DMS53 (cell line): Measurements from ENCODE around the gene PEBP1.

ENCODE experiments used
- DNase-seq: peaks from one replicate; lab custom pipeline; 2025; lab: John Stamatoyannopoulos, UW

The PEBP1 gene

DNA sequence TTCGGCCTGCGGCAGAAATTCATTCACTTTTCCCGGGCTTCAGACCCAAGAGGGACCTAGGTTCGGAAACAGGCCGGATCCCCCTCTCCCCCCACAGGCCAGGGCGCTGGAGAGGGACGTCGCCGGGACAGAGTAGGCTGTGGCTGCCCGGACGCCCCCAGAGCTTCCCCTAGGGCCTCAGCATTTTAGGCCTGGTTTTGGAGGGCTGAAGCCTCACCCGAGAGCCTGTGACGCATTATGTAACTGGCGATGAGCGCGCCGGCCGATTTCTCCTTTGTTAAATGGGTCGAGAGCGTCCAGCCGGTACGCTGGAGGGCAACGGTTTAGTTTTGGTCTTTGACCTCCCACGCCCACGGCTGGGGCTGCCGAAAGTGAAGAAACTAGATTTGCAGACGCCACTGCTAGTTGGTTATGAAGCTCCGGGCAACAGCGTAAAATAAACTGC, 657 bp downstream of the PEBP1 start:
- peak; percentile 66 for DNase-seq

DNA sequence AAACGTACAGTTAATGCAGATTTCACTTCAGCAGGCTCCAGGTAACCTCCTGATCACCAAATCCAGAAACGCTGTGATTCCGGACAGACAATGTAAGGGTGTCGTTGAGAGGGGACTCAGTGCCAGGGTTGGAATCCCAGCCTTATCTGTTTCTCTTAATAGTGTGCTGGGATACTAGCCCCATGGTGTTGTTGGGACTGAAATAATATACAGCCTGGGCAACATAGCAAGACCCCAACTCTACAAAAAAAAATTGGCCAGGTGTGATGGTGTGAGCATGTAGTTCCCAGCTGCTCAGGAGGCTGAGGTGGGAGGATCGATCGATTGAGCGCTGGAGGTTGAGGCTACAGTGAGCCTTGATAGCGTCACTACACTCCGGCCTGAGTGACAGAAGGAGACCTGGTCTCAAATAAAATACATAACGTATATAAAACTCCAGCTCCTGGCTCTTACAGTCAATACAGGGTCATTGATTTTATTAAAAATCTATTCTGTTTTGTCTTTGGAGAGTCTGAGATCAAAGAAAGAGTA, 1.3 kb downstream of the PEBP1 start:
- no peak for DNase-seq

DNA sequence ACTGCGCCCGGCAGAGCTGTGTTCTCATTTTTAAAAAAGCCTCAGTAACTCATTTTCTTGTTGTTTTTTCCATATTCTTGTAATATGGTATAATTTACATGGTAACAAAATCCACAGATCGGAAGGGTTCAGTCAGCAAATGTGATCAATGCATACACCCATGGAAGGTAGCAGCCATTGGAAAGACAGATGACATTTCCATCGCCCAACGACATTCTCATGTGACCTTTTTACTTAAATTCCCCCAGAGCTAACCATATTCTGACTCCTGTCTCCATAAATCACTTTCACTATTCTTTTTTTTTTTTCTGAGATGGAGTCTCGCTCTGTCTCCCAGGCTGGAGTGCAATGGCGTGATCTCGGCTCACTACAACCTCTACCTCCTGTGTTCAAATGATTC, 4.9 kb downstream of the PEBP1 start:
- DNase-seq, result no peak

GRCh38 chr12:118144499-118144898, 8.6 kb downstream of the PEBP1 start:
- no peak for DNase-seq

DNA sequence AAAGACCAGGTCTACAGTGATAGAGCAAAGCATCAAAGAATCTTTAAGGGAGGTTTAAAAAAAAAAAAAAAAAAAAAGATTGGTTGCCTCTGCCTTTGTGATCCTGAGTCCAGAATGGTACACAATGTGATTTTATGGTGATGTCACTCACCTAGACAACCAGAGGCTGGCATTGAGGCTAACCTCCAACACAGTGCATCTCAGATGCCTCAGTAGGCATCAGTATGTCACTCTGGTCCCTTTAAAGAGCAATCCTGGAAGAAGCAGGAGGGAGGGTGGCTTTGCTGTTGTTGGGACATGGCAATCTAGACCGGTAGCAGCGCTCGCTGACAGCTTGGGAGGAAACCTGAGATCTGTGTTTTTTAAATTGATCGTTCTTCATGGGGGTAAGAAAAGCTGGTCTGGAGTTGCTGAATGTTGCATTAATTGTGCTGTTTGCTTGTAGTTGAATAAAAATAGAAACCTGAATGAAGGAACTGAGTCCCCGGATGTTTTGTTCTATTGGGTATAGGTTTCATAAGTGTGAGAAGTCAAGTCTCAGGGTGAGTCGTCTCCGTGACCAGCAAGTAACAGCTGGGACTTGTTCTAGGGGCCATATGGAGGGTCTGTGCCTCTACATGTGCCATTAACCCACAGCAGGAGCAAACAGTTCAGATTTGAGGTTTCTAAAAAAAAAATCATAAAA, 9.3 kb downstream of the PEBP1 start:
- no peak for DNase-seq

- no peak for DNase-seq
Measured at GRCh38 chr12:118145798-118146156, 9.9 kb downstream of the PEBP1 start.

DNA sequence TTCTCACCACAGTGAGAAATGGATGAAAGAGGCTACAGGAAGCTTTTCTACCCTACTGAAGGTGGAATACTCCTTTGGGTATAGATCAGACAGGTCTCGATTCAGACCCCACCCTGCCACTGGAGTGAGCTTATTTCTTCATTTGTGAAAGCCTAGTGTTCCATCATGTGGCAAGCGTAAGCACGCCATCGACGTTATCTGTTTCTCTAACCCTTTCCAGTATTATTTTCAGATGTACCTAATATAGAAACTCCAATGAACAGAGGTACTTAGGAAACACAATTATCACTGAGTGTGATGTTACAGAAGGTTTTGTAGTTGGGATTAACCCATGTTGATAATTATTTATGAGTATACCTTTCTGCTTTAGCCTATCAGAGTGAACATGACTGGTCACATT, 12.4 kb downstream of the PEBP1 start:
- no peak for DNase-seq

DNA sequence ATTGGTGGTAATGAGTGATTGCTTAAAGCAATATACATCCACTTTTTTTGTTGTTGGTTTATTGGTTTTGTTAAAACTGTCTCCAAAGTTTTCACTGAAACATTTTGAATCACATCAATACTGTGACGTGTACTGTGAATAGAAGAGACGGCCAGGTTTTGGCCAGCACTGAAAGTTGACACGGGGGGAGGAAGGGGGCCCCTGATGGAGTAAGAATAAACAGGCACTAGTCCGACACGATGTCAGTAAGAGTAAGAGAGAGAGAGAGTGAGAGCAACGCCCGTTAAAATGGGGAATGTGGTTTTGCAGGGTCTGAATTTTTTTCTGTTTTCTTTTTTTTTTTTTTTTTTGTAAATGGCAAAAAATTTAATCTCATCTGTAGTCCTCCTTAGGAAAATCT, 14.7 kb downstream of the PEBP1 start:
- DNase-seq, result no peak

GRCh38 chr12:118151755-118152154, 15.8 kb downstream of the PEBP1 start:
- no peak for DNase-seq

GRCh38 chr12:118160536-118160935, 24.6 kb downstream of the PEBP1 start:
- DNase-seq, result no peak

GRCh38 chr12:118164798-118165486, 29.0 kb downstream of the PEBP1 start:
- peak; percentile 66 for DNase-seq

DNA sequence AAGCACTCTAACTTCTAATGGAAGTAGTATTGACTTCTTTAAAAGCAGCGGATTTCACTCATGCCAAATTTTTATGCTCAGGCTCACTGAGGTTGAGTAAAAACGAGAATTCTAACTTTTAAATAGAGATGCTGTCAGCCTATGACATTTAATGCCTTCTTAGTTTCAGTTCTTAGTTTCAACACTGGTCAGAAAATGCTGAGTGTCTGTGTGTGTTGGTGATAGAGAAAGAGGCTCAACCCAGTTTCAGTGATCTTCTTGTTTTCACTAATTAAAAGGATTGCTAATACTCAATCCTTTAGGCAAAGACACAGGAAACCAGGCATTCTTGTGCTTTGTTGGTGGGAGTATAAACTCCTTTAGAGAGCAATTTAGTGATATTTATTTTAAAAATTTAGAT, 31.0 kb downstream of the PEBP1 start:
- no peak for DNase-seq

GRCh38 chr12:118175823-118176447, 40.0 kb downstream of the PEBP1 start:
- no peak for DNase-seq

DNA sequence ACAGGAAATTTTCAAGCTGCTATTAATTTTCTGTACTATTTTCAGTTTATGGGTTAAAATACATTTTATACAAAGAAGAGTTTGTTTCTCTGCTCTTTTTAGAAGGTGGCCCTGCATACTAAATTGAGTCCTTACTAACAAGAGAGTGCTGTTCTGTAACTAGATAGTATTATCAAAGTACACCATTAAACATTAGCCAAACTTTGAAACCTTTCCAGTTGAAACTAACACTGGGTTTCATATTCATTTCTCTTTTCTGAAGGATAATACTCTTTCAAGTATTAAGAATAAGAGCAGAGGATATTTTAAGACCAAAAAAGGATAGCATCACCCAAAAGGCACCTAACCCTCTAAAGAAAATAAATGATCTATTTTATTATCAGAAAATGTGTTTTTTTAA, 47.2 kb downstream of the PEBP1 start:
- DNase-seq, result no peak

DNA sequence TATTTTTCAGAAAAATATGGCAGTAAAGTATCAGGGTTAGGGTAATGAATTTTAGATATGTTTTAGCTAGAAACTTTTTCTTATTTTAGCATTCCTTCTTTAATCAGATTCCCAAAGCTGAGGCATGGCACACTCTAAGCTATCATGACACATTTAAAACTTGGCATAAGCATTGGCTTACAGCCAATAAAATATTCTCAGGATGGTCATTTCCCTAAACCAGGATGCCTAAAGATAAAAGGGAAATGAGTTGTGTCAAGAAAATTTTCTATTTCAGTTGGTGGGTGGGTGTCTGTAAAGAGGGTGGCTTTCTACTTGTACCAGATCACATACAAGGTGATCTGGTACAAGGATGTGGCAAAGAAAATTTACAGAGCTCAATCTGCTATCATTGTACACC, 47.8 kb downstream of the PEBP1 start:
- no peak for DNase-seq

DNA sequence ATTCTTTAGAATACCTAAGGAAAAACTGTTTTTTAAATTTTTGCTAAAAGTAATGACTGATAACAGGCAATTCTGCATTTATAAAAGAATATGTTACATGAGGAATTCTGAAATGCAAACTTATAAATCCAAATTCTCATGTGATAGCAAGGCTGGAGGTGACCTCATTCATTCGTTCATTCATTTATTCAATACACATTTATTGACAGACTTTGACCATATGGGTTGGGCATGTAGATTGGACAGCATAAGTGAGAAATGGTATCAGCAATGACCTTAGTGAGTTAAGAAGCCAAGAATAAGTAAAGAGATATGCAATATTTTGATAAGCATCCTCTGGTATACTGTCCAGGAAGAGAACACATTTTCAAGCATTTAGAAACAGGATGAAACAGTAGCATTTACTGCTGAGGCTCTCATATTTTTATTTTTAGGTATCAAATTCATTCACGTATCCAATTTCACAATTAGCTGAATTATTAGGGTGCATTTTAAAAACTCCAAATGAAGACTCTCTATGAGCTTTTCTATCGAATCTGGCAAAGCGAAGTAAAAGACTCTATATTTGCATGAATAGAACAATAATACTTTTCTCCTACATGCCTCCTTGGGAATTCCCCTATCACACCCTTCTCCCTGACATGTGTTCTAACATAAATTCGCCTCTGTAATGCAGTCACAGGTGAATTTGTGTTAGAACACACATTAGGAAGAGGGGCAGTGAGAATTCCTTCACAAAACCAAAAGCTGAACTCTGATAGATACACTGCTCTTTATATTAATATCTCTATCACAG, 49.9 kb downstream of the PEBP1 start:
- no peak for DNase-seq

- no peak for DNase-seq
Measured at GRCh38 chr12:118187751-118188435, 52.0 kb downstream of the PEBP1 start.

- no peak for DNase-seq
Measured at GRCh38 chr12:118188690-118189371, 52.9 kb downstream of the PEBP1 start.

GRCh38 chr12:118189741-118190191, 53.8 kb downstream of the PEBP1 start:
- DNase-seq, result no peak

DNA sequence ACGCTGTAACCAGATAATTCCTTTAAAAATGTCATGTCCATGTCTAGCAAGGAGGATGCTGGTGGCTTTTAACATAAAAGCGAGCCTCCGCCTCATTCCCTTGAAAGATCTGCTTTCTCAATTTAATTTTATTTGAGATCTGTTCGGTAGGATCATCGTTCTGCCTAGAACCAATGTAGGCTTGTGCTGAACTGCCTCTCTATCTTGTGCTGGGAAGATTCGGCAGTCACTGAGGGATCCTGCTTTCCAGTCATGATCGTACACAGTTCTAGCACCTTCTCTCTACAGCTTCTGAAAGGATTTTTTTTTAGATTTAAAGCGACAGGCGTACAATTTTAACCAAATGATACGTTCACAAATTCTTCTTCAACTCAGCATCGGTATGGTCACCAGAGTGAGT, 54.3 kb downstream of the PEBP1 start:
- DNase-seq, result no peak

- no peak for DNase-seq
Measured at GRCh38 chr12:118193477-118193876, 57.6 kb downstream of the PEBP1 start.
